Urinary bladder (tissue), 4 donors: Measurements from ENCODE around the gene AGPAT3. TPM values are rescaled to one million over a fixed set of nuclear protein-coding genes. Genes with fewer than 3 reads are reported as not detected.

Experiments
- DNase-seq: peaks from one replicate; pipeline ENCODE4 v3.0.0-alpha.2; 2015; ENCODE audit errors: extremely low spot score
- H3K27ac ChIP-seq: one replicate; pipeline ENCODE4 v1.5.1; 2013; ENCODE audit warnings: low read depth, mild to moderate bottlenecking, moderate library complexity
- H3K36me3 ChIP-seq: one replicate; pipeline ENCODE4 v1.6.1; 2013; ENCODE audit warnings: mild to moderate bottlenecking, moderate library complexity; ENCODE audit not compliant: insufficient read depth
- H3K4me1 ChIP-seq: one replicate; pipeline ENCODE4 v1.6.1; 2013; ENCODE audit warnings: mild to moderate bottlenecking, moderate library complexity; ENCODE audit not compliant: insufficient read depth
- H3K4me3 ChIP-seq: one replicate; pipeline ENCODE4 v1.5.1; 2013; ENCODE audit warnings: low read depth, low read length
- WGBS: extraction: QIAGEN DNeasy Blood & Tissue Kit; methylation state at CpG from one replicate; pipeline ENCODE4 v1.1.7; 2013; 5-methylcytosine and 5-hydroxymethylcytosine counted together
- polyA plus RNA-seq: library from polyadenylated mRNA; stranded (reverse); fragments of 200-250 nt; gene quantifications from one replicate; pipeline ENCODE4 v1.2.3, GENCODE V29; 2013
- total RNA-seq: library from RNA; depleted of rRNA; stranded (reverse); fragments of >200 nt; gene quantifications from one replicate; pipeline ENCODE4 v1.2.3, GENCODE V29; 2014
- donor health status: healthy with polysubstance abuse.
- donor health status: healthy.

Gene AGPAT3
- total and polyA plus RNA-seq, 2 donors, result 19.5 to 25.1 TPM

DNA sequence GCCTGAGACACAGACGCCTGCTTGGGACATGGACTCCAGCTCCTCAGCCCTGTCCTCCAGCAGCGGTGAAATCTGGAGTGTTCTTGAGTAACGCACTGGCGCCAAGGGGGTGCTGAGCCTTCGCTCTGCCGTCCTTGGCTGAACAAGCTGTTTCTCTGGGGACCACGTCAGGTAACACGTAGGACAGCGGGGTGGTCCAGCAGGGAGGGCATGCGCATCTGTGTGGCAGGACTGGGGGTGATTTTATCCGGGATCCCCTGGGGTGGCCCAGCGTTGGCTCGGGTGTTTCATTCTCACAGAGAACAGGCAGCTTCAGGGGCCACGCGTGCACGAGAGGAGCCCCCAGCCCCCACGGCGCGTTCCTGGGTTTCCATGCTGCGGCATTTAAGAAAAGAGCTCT is 61.2 kb downstream of the AGPAT3 start:
- Histone ChIP-seq H3K4me1 (no peaks in the 10 kb centered on the region), H3K36me3 (no peaks in the 10 kb centered on the region), H3K27ac (no peak overlapping the region), H3K4me3 (no peak overlapping the region)
- no peak for DNase-seq
- 88% methylated on average over 20 of the region's 20 CpGs for WGBS

DNA sequence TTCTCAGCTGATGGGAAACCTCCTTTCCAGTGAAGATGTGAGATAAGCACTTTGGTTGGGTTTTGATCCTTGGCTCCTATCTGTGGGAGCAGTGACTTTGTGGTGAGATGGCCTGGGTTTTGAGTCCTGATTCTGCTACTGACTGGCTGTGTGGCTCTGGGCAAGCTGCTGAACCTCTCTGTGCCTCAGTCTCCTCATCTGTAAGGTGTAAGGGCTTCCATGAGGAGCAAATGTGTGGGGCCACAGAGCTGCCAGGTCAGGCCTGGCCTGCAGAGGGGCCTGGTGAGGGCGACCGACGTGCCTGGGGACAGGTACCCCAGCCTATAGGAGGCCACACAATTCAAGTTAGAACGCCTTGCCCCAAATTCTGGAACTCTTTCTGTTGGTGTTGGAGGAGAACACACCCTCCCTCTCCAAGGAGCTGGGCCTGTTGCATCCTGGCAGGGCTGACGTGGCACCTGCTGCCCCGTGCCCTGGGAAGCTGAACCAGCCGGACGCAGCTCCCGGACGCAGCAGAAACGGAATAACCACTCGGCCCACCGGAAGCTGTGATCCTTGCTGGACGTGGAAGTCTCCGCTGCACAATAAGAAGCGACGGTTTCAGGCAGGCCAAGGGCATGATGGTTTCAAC is 62.7 kb downstream of the AGPAT3 start:
- no peaks in the 10 kb centered on the region for H3K36me3 ChIP-seq
- no peak overlapping the region for H3K27ac ChIP-seq
- DNase-seq, result no peak
- WGBS, result 94% methylated on average over 17 of the region's 17 CpGs
- no peak overlapping the region for H3K4me3 ChIP-seq
- no peaks in the 10 kb centered on the region for H3K4me1 ChIP-seq

- WGBS, result 85% methylated on average over 31 of the region's 31 CpGs
- DNase-seq, result no peak
- H3K36me3 ChIP-seq, result no peaks in the 10 kb centered on the region
- no peak overlapping the region for H3K27ac ChIP-seq
- H3K4me1 ChIP-seq, result no peaks in the 10 kb centered on the region
- H3K4me3 ChIP-seq, result no peak overlapping the region
These were observed 63.5 kb downstream of the AGPAT3 start for GRCh38 chr21:43928222-43929125.

DNA sequence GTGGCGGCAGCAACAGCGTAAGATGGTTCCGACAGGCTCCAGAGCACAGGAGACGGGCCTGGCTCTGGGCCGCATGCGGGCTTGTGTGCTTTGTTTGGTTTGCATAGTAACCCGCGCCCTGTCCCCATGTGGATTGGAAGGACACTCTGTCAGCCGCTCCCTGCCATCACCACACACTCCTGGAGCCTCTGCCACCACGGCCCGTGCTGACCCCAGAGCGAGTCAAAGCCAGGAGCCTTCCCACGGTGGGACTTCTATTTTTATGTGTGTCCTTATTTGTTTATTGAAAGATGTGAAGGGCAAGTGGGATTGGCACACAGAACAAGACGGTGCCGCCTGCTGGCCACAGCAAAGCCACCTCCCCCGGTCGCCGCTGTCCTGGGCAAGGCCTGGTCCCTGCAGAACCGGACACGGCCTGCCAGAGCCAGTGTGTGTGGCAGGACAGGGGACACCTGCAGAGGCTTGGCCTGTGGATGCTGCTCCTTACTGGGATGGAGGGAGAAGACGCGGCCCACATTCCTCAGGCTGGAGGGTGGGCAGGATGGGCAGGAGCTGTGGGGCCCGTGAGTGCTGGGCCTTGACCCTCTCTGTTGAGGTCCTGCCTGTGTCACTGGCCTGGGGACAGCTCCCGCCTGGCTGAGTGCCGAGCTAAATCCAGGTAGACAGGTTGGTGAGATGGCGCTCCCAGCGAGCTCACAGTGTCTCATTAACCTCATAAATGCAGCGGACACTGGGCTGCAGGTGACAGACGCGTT is 64.4 kb downstream of the AGPAT3 start:
- Histone ChIP-seq H3K27ac (no peak overlapping the region), H3K4me3 (no peak overlapping the region), H3K36me3 (no peaks in the 10 kb centered on the region), H3K4me1 (no peaks in the 10 kb centered on the region)
- 82% methylated on average over 30 of the region's 30 CpGs for WGBS
- no peak for DNase-seq

DNA sequence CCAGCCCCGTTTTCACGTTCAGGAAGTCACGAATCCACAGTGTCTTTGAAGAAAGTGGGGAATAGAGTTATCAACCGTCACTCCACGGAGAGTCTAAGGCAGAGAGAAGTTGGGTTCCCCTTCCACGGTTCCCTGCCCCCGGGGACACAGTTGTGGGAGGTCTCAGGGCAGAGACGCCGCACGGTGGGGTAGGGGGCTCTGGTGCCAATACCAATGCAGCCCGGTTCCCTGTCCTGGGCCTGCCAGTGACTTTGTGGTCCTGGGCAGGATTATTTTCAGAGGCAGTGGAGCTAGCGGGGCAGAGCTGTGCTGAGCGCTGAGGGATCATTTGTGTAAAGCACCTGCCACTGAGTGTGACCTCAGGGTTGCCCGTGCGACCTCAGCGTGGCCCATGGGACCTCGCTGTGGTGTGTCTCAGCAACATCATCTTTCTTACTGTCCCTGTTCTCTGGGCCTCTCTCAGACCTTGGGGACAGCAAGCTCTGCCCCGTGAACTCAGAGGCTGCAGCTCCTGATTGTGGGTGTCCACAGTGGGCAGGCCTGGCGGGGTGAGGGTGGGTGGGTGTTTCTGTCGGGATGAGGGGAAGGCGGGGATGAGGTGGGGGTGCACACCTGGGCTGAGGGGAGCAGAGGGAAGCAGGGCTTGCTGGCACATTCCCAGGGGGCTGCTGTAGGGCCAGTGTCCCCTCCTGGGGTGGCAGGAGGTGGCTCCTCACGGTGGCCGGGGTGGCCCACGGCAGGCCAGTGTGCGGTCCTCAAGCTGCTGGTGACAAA is 65.2 kb downstream of the AGPAT3 start:
- no peaks in the 10 kb centered on the region for H3K4me1 ChIP-seq
- WGBS, result 88% methylated on average over 25 of the region's 25 CpGs
- no peak for DNase-seq
- H3K27ac ChIP-seq, result no peak overlapping the region
- H3K36me3 ChIP-seq, result no peaks in the 10 kb centered on the region
- H3K4me3 ChIP-seq, result no peak overlapping the region

DNA sequence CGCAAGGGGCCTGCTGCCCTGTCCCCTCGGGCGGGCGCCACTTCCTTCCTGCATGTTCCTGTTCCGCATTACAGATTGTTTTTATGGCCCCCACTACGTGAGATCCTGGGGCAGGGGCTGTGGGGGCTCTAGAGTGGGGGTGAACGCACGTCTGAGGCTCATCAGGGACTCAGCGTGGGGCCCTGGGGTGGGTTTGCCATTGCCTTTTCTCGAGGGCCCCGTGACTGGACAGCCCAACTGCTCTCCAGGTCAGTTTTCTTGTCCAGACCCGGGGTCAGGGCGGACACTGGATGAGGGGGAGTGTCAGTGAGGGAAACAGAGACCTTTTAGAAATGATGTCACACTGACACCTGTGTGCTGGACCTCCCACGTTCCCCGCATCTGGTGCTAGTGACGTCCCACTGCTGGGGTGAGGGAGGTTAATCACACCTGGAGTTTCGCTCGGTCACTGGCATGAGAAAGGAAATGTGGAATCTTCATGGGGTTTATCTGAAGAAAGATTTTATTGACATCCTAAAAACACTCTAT is 65.9 kb downstream of the AGPAT3 start:
- H3K36me3 ChIP-seq, result no peaks in the 10 kb centered on the region
- no peak for DNase-seq
- 80% methylated on average over 18 of the region's 18 CpGs for WGBS
- H3K27ac ChIP-seq, result no peak overlapping the region
- H3K4me3 ChIP-seq, result no peak overlapping the region
- no peaks in the 10 kb centered on the region for H3K4me1 ChIP-seq

GRCh38 chr21:43931489-43931888 is 66.5 kb downstream of the AGPAT3 start:
- no peak for DNase-seq
- WGBS, result 85% methylated on average over 13 of the region's 13 CpGs
- Histone ChIP-seq H3K4me3 (no peak overlapping the region), H3K36me3 (no peaks in the 10 kb centered on the region), H3K4me1 (no peaks in the 10 kb centered on the region), H3K27ac (no peak overlapping the region)

- H3K36me3 ChIP-seq, result no peaks in the 10 kb centered on the region
- 88% methylated on average over 17 of the region's 17 CpGs for WGBS
- H3K4me3 ChIP-seq, result no peak overlapping the region
- H3K4me1 ChIP-seq, result no peaks in the 10 kb centered on the region
- DNase-seq, result no peak
- no peak overlapping the region for H3K27ac ChIP-seq
These were observed 67.0 kb downstream of the AGPAT3 start for GRCh38 chr21:43932005-43932404.

DNA sequence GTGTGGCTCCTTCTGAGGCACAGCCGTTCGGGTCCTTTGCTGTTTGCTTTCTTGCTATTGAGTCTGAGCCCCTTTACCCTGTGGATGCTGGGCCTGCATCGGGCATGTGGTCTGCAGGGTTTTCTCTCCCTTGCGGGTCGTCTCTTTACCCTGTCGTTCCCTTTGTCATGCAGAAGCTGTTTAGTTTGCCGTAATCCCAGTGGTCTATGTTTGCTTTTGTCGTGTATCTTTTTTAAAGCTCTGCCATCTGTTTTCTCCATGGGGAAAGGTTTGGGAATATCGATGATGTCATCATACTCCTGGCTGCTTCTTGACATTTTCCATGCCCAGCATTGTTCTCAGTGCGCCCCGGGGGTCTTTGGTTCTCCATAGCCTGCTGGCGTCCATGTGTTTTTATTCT is 68.2 kb downstream of the AGPAT3 start:
- no peak overlapping the region for H3K4me3 ChIP-seq
- H3K36me3 ChIP-seq, result no peaks in the 10 kb centered on the region
- no peaks in the 10 kb centered on the region for H3K4me1 ChIP-seq
- DNase-seq, result no peak
- 78% methylated on average over 12 of the region's 12 CpGs for WGBS
- H3K27ac ChIP-seq, result no peak overlapping the region

DNA sequence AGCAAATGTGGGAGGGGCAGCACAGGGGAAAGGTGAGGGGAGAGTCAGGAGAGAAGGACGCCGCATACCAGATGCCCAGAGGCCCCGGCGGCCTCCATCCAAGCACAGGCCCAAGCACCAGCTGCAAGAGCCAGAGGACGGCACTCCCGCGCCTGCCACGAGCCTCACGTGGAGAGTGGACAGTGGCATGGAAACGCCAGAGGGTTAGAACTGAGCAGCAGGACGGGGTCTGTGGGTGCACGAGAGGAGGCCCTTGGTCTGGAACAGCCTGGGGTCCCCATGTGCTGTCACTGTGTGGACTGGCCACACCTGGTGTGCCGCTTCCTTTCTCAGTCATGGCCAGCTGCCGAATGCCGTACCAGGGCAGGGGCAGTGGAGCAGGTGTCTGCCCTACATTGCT is 68.7 kb downstream of the AGPAT3 start:
- DNase-seq, result no peak
- no peak overlapping the region for H3K27ac ChIP-seq
- 94% methylated on average over 15 of the region's 15 CpGs for WGBS
- no peaks in the 10 kb centered on the region for H3K36me3 ChIP-seq
- no peaks in the 10 kb centered on the region for H3K4me1 ChIP-seq
- no peak overlapping the region for H3K4me3 ChIP-seq

GRCh38 chr21:43934116-43934515 is 69.1 kb downstream of the AGPAT3 start:
- no peak for DNase-seq
- Histone ChIP-seq H3K4me3 (no peak overlapping the region), H3K4me1 (no peaks in the 10 kb centered on the region), H3K27ac (no peak overlapping the region), H3K36me3 (no peaks in the 10 kb centered on the region)
- WGBS, result 90% methylated on average over 15 of the region's 15 CpGs

DNA sequence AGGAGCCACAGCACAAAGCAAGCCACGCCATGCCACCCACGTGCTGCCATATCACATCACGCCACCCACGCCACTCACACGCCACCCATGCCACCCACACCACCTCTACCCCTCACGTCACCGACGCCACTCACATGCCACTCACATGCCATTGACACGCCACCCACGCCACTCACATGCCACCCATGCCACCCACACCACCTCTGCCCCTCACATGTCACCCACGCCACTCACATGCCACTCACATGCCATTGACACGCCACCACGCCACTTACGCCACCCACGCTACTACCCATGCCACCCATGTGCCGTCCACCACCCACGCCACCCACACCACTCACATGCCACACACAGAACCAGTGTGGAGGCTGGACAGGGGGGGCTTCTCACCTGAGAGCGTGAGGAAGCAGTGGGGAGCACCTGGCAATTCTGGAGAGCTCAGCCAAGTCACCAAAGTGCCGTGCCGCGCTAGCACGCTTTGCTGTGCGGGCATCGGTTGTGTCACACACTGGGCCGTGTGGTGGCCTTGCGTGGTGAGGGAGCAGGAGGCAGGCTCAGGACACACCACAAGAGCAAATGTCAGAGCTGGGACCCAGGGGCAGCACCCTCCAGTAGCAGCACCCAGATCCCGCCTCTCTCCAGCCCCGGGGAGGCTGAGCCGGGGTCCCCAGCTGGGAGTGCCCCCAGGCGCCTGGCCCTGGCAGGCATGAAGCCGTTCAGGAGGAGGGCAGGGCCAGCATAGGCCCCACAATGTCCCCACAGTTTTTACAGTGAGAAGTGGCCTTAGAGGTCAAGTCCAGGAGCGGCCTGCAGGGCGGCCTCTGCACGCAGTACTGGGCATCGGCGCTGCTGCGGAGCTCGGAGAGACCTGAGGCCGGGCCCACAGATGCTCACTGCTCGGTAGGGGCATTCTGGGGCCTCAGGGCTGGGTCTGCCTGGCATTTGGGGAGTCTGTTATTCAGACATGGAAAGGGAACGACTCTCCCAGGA is 70.0 kb downstream of the AGPAT3 start:
- no peaks in the 10 kb centered on the region for H3K4me1 ChIP-seq
- no peak overlapping the region for H3K4me3 ChIP-seq
- no peak overlapping the region for H3K27ac ChIP-seq
- no peak for DNase-seq
- 94% methylated on average over 41 of the region's 41 CpGs for WGBS
- H3K36me3 ChIP-seq, result no peaks in the 10 kb centered on the region
